Spleen (tissue), 7 donors: Measurements from ENCODE around the gene NKIRAS1.

Source experiments
- CTCF ChIP-seq, 11 experiments: fragments of 200-600 bp in 7 of 11; fragments of 450-650 bp in 4 of 11; sonication (generic) in 4 of 11; IDR thresholded peaks in 8 of 11; conservative IDR thresholded peaks in 3 of 11; 1 replicate in 7 of 11; 2 replicates in 4 of 11; pipeline versions ENCODE4 v1.4.0 to v1.8.0; 2016 to 2021; ENCODE audit warnings: antibody characterized with exemption in 11 of 11, inconsistent platforms in 4 of 11, mild to moderate bottlenecking in 1 of 11
- POLR2A ChIP-seq, 3 donors: fragments of 450-650 bp; IDR thresholded peaks; one replicate each; pipeline ENCODE4 v1.5.1; 2017; ENCODE audit warnings: antibody characterized with exemption in 3 of 3, mild to moderate bottlenecking in 1 of 3
- donor health status: DM: no; HTN: no; CAD: no; lungs with moderate emphysema.
- donor health status: DM: no; HTN: no; CAD: no.
- donor health status: DM: no; HTN: no; CAD: no.

GRCh38 chr3:23889950-23890349, 26.8 kb downstream of the NKIRAS1 start:
- TF ChIP-seq CTCF (IDR thresholded peaks at IDR 0.05 in 8 of 11, conservative IDR thresholded peaks at IDR 0.05 in 3 of 11) (no peak), POLR2A (IDR thresholded peaks at IDR 0.05) (no peak)
